Common myeloid progenitor, CD34-positive (primary cell): ENCODE results near the gene C3orf49. TPM values are rescaled to one million over a fixed set of nuclear protein-coding genes. Genes with fewer than 3 reads are reported as not detected.

Source experiments
- CTCF ChIA-PET: fragments of 350-600 bp; sonication (Branson Sonifier 250); formaldehyde crosslinking; loops from one replicate; lab custom pipeline; 2021; ENCODE audit warnings: antibody characterized with exemption; lab: Charles Lee
- POLR2A ChIA-PET: fragments of 350-600 bp; sonication (Branson Sonifier 250); formaldehyde crosslinking; loops from one replicate; lab custom pipeline; 2021; ENCODE audit warnings: antibody characterized with exemption; lab: Charles Lee
- DNase-seq, 3 donors: peaks; one replicate each; pipeline versions ENCODE4 v3.0.0 to v3.0.0-alpha.2; 2013
- H3K27ac ChIP-seq, 2 experiments: 1 replicate in 1 of 2; 2 replicates in 1 of 2; pipeline ENCODE4 v1.7.0; 2013; ENCODE audit warnings: inconsistent platforms in 2 of 2, low read length in 2 of 2, mild to moderate bottlenecking in 2 of 2, low read depth in 1 of 2, moderate library complexity in 1 of 2; ENCODE audit not compliant: severe bottlenecking in 2 of 2, insufficient read depth in 1 of 2, poor library complexity in 1 of 2
- H3K27me3 ChIP-seq, 5 experiments: replicated peaks in 2 of 5; 1 replicate in 3 of 5; 2 replicates in 2 of 5; pipeline versions ENCODE4 v1.6.1 to v1.7.0; 2013; ENCODE audit warnings: low read length in 4 of 5, mild to moderate bottlenecking in 2 of 5, moderate library complexity in 2 of 5, inconsistent platforms in 1 of 5; ENCODE audit not compliant: insufficient read depth in 5 of 5, control insufficient read depth in 4 of 5
- H3K36me3 ChIP-seq, 4 experiments: 1 replicate in 2 of 4; 2 replicates in 2 of 4; pipeline versions ENCODE4 v1.6.1 to v1.7.0; 2013; ENCODE audit warnings: low read length in 3 of 4, control low read depth in 1 of 4, mild to moderate bottlenecking in 1 of 4; ENCODE audit not compliant: control insufficient read depth in 4 of 4, insufficient read depth in 4 of 4
- H3K4me1 ChIP-seq, 4 experiments: 1 replicate in 3 of 4; 2 replicates in 1 of 4; pipeline versions ENCODE4 v1.6.1 to v1.7.1; 2013; ENCODE audit warnings: low read length in 3 of 4, mild to moderate bottlenecking in 3 of 4, control low read depth in 1 of 4, inconsistent platforms in 1 of 4, moderate library complexity in 1 of 4; ENCODE audit not compliant: control insufficient read depth in 4 of 4, insufficient read depth in 4 of 4; ENCODE audit errors: control extremely low read depth in 1 of 4
- H3K4me3 ChIP-seq, 7 experiments: 1 replicate in 4 of 7; 2 replicates in 3 of 7; pipeline versions ENCODE4 v1.5.1 to v1.7.0; 2013; ENCODE audit warnings: mild to moderate bottlenecking in 7 of 7, low read length in 6 of 7, moderate library complexity in 6 of 7, inconsistent platforms in 2 of 7, low read depth in 2 of 7, control low read depth in 1 of 7; ENCODE audit not compliant: insufficient read depth in 4 of 7, control insufficient read depth in 1 of 7; ENCODE audit errors: extremely low read depth in 1 of 7
- H3K9me3 ChIP-seq, 5 experiments: 1 replicate in 4 of 5; 2 replicates in 1 of 5; pipeline versions ENCODE4 v1.6.1 to v1.7.1; 2013; ENCODE audit warnings: low read length in 4 of 5, mild to moderate bottlenecking in 2 of 5, inconsistent platforms in 1 of 5, low read depth in 1 of 5, moderate library complexity in 1 of 5; ENCODE audit not compliant: control insufficient read depth in 4 of 5, insufficient read depth in 2 of 5; ENCODE audit errors: control extremely low read depth in 1 of 5
- WGBS: methylation state at CpG from one replicate; pipeline ENCODE4 v1.1.5; 2013; ENCODE audit not compliant: insufficient coverage; 5-methylcytosine and 5-hydroxymethylcytosine counted together
- polyA plus RNA-seq: library from polyadenylated mRNA; unstranded; fragments of 120-200 nt; gene quantifications from one replicate; pipeline ENCODE4 v1.2.1, GENCODE V29; 2013

Gene C3orf49, protein sequence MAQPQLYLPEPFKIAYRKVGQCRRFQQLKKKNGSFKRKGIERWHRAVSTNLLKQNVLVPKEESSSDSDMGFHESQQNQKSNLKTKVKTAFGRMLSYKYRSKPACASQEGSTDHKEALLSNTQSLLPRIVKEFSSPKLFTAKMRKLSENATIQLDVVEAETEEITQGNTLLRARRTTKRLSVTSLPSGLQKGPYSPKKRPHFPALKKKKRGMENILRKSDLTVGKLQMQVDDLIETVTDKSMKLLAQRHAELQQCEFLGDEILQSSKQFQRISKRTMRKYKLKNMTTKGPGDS
- 0.20 TPM for polyA plus RNA-seq

GRCh38 chr3:63819151-63819398 lies at the start of gene C3orf49:
Gene C3orf49, plus strand, starts transcription at chr3:63819299. Its CDS starts 173 bp downstream, at chr3:63819472.
- Histone ChIP-seq H3K9me3 (no peaks in the 10 kb centered on the region), H3K36me3 (no peaks in the 10 kb centered on the region), H3K27me3 (no peaks in the 10 kb centered on the region), H3K4me3 (no peak within 1 kb of the TSS), H3K27ac (no peak within 1 kb of the TSS), H3K4me1 (no peaks in the 10 kb centered on the region)
- no peak for DNase-seq
- ChIA-PET CTCF (interaction anchor here (1.1 to 4.2 kb wide), 7 partner anchors 11 to 469 kb away, joined by 3 to 41 read pairs (median 5); no protein-coding TSS in a partner anchor), POLR2A (no interaction called here)
- no CpG with 5 or more reads among the region's 1 CpG for WGBS

DNA sequence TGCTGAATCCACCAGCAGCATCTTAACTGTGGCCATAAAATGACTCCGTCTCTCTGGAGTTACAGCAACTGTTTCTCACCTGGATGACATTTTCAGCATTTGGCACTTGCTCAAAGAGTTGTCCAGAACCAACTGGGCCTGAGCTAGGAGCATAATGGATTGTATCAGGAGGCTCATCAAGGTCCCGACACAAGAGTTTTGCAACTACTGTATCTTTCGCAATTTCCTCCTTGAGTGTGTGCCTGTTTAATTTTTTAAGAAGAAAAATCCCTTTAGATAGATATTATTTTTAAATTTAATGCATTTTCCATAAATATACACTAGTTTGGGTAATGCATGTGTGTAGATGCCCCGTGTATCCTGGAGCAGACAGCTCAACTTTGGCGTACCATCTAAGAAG lies 44.3 kb upstream of the C3orf49 start:
- H3K27ac ChIP-seq: no peak overlapping the region
- H3K36me3 ChIP-seq: no peaks in the 10 kb centered on the region
- ChIA-PET CTCF (no interaction called here), POLR2A (no interaction called here)
- DNase-seq: no peak
- peaks cover 0 to 3% (median 0%) of the 10 kb centered on the region in 4 experiments for H3K4me1 ChIP-seq
- no peaks in the 10 kb centered on the region for H3K9me3 ChIP-seq
- 93% methylated on average over 3 of the region's 5 CpGs for WGBS
- no peaks in the 10 kb centered on the region for H3K27me3 ChIP-seq
- H3K4me3 ChIP-seq: no peak overlapping the region

DNA sequence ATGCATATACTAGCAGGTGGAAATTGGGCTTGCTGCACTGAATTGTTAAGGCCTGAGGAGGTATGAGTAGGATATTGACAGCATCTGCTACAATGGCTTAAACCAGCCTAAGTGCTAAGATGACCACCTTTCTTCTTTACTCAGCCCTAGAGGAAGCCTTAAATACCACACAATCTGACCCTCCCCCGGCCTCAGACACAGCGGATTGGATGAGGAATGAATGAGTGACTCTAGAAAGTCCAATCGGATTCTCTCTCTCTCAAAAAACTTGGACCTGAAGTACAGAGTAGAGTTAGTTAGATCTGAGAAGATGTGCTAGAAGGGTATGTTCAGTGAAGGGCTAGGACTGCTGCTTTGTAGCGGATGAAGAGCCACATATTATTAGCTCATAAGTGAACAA lies 39.9 kb upstream of the C3orf49 start:
- DNase-seq: no peak
- 100% methylated on average over 1 of the region's 4 CpGs for WGBS
- POLR2A ChIA-PET: no interaction called here

GRCh38 chr3:63791974-63792373 lies 27.1 kb upstream of the C3orf49 start:
- no peaks in the 10 kb centered on the region for H3K4me1 ChIP-seq
- H3K27ac ChIP-seq: no peak overlapping the region
- no CpG with 5 or more reads among the region's 1 CpG for WGBS
- H3K4me3 ChIP-seq: no peak overlapping the region
- H3K27me3 ChIP-seq: peaks cover 0 to 2% (median 0%) of the 10 kb centered on the region in 5 experiments
- no peak for DNase-seq
- H3K36me3 ChIP-seq: no peaks in the 10 kb centered on the region
- POLR2A ChIA-PET: no interaction called here
- CTCF ChIA-PET: no interaction called here
- no peaks in the 10 kb centered on the region for H3K9me3 ChIP-seq

More for the DNA sequence above, 39.9 kb upstream of the C3orf49 start:
- Histone ChIP-seq H3K27ac (no peak overlapping the region), H3K4me3 (no peak overlapping the region), H3K27me3 (no peaks in the 10 kb centered on the region), H3K36me3 (no peaks in the 10 kb centered on the region), H3K4me1 (peaks cover 0 to 3% (median 0%) of the 10 kb centered on the region in 4 experiments), H3K9me3 (no peaks in the 10 kb centered on the region)
- CTCF ChIA-PET: no interaction called here

GRCh38 chr3:63795438-63795837 lies 23.7 kb upstream of the C3orf49 start:
- POLR2A ChIA-PET: no interaction called here
- no peaks in the 10 kb centered on the region for H3K9me3 ChIP-seq
- DNase-seq: no peak
- H3K27me3 ChIP-seq: peaks cover 0 to 2% (median 2%) of the 10 kb centered on the region in 5 experiments
- H3K36me3 ChIP-seq: no peaks in the 10 kb centered on the region
- no peaks in the 10 kb centered on the region for H3K4me1 ChIP-seq
- no peak overlapping the region for H3K4me3 ChIP-seq
- 91% methylated on average over 6 of the region's 6 CpGs for WGBS
- CTCF ChIA-PET: no interaction called here
- H3K27ac ChIP-seq: no peak overlapping the region

DNA sequence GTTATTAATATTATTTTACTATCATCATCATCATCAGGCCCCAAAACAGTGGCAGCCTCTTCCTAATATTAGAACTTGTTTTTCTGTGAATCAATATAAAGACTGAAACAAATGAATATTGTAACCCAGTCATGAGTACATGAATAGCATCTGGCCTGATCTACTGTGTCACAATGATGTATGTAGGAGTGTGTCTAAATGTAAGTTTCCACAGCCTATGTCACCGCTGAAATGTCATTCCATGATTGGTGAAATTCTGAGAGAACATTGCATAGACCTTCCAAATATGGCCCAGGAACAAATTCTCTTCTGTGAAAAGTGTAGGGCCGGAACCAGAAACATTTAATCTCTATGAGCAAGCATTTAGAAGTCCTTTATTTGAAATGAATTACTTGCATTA lies 20.6 kb upstream of the C3orf49 start:
- no peaks in the 10 kb centered on the region for H3K36me3 ChIP-seq
- no peaks in the 10 kb centered on the region for H3K9me3 ChIP-seq
- no peaks in the 10 kb centered on the region for H3K4me1 ChIP-seq
- CTCF ChIA-PET: no interaction called here
- no peak for DNase-seq
- no peak overlapping the region for H3K4me3 ChIP-seq
- H3K27me3 ChIP-seq: peaks cover 0 to 2% (median 2%) of the 10 kb centered on the region in 5 experiments
- no peak overlapping the region for H3K27ac ChIP-seq
- WGBS: 100% methylated on average over 1 of the region's 2 CpGs
- POLR2A ChIA-PET: no interaction called here

- 88% methylated on average over 2 of the region's 2 CpGs for WGBS
- no peak for DNase-seq
- POLR2A ChIA-PET: no interaction called here
- Histone ChIP-seq H3K4me3 (no peak overlapping the region), H3K4me1 (no peaks in the 10 kb centered on the region), H3K36me3 (no peaks in the 10 kb centered on the region), H3K27ac (no peak overlapping the region), H3K27me3 (peaks cover 0 to 2% (median 1%) of the 10 kb centered on the region in 5 experiments), H3K9me3 (no peaks in the 10 kb centered on the region)
- CTCF ChIA-PET: no interaction called here
These were observed 20.1 kb upstream of the C3orf49 start for GRCh38 chr3:63798949-63799348.
